OCI-LY1 (cell line): ENCODE measurements around the gene ADAM21.
"Not testable (repeated sequence)": the region's sequence is repeated elsewhere in the genome, so short reads cannot be mapped to it uniquely, and the experiment has no call there.

Experiments used
- H2AFZ ChIP-seq: fragments of 200-600 bp; sonication (generic), shearing (Covaris generic); 2 replicates; pipeline ENCODE4 v1.6.0; 2014; ENCODE audit warnings: antibody characterized with exemption, mild to moderate bottlenecking, low read length
- H3F3A ChIP-seq: fragments of 200-600 bp; sonication (generic), shearing (Covaris generic); 2 replicates; pipeline ENCODE4 v1.6.0; 2014; ENCODE audit warnings: mild to moderate bottlenecking, antibody characterized with exemption, low read length, moderate library complexity; ENCODE audit not compliant: insufficient read depth
- H3K27ac ChIP-seq: fragments of 200-600 bp; sonication (generic); 2 replicates; pipeline ENCODE4 v1.5.1; 2014; ENCODE audit warnings: low read length, mixed run types, mild to moderate bottlenecking, low read depth; ENCODE audit not compliant: poor library complexity, severe bottlenecking
- H3K27me3 ChIP-seq: fragments of 200-600 bp; sonication (generic); 2 replicates; pipeline ENCODE4 v1.6.0; 2014; ENCODE audit warnings: antibody characterized with exemption, mild to moderate bottlenecking, low read length, moderate library complexity; ENCODE audit not compliant: insufficient read depth
- H3K36me3 ChIP-seq: fragments of 200-600 bp; sonication (generic); 2 replicates; pipeline ENCODE4 v1.6.1; 2014; ENCODE audit warnings: mild to moderate bottlenecking, antibody characterized with exemption, low read length, moderate library complexity, mixed read lengths; ENCODE audit not compliant: insufficient read depth
- H3K4me1 ChIP-seq: fragments of 200-600 bp; sonication (generic); 2 replicates; pipeline ENCODE4 v1.5.1; 2014; ENCODE audit warnings: mild to moderate bottlenecking, low read length, moderate library complexity; ENCODE audit not compliant: insufficient read depth, severe bottlenecking
- H3K4me2 ChIP-seq: fragments of 200-600 bp; sonication (generic), shearing (Covaris generic); 2 replicates; pipeline ENCODE4 v1.6.1; 2014; ENCODE audit warnings: low read length
- H3K4me3 ChIP-seq: fragments of 200-600 bp; sonication (generic); 2 replicates; pipeline ENCODE4 v1.5.1; 2014; ENCODE audit warnings: low read length, low read depth, mild to moderate bottlenecking, mixed read lengths; ENCODE audit not compliant: poor library complexity, severe bottlenecking
- H3K79me2 ChIP-seq: fragments of 200-600 bp; shearing (Covaris generic); 2 replicates; pipeline ENCODE4 v1.6.1; 2016; ENCODE audit warnings: mixed run types, low read length, mixed read lengths; ENCODE audit not compliant: insufficient read depth
- H3K9ac ChIP-seq: fragments of 200-600 bp; sonication (generic), shearing (Covaris generic); 2 replicates; pipeline ENCODE4 v1.6.1; 2014; ENCODE audit warnings: mild to moderate bottlenecking, low read length, mixed read lengths
- H3K9me2 ChIP-seq: fragments of 200-600 bp; sonication (generic), shearing (Covaris generic); 2 replicates; pipeline ENCODE4 v1.6.1; 2014; ENCODE audit warnings: low read depth, mild to moderate bottlenecking, low read length, mixed read lengths
- H3K9me3 ChIP-seq: fragments of 200-600 bp; shearing (Covaris generic); 2 replicates; pipeline ENCODE4 v1.6.1; 2014; ENCODE audit warnings: low read length, mixed read lengths
- H4K20me1 ChIP-seq: fragments of 200-600 bp; sonication (generic), shearing (Covaris generic); 2 replicates; pipeline ENCODE4 v1.6.0; 2016; ENCODE audit warnings: mild to moderate bottlenecking, low read length; ENCODE audit not compliant: insufficient read depth
- CTCF ChIP-seq: fragments of 200-600 bp; sonication (generic), shearing (Covaris generic); IDR thresholded peaks from 2 replicates; pipeline ENCODE4 v1.5.1; 2017; ENCODE audit warnings: mild to moderate bottlenecking, antibody characterized with exemption, low read length, moderate library complexity, mixed read lengths
- EZH2 ChIP-seq: fragments of 200-600 bp; sonication (generic), shearing (Covaris generic); IDR thresholded peaks from 2 replicates; pipeline ENCODE4 v1.8.0; 2017; ENCODE audit warnings: borderline replicate concordance, mixed run types, mild to moderate bottlenecking, antibody characterized with exemption, low read length, moderate library complexity, mixed read lengths

ADAM21 gene

DNA sequence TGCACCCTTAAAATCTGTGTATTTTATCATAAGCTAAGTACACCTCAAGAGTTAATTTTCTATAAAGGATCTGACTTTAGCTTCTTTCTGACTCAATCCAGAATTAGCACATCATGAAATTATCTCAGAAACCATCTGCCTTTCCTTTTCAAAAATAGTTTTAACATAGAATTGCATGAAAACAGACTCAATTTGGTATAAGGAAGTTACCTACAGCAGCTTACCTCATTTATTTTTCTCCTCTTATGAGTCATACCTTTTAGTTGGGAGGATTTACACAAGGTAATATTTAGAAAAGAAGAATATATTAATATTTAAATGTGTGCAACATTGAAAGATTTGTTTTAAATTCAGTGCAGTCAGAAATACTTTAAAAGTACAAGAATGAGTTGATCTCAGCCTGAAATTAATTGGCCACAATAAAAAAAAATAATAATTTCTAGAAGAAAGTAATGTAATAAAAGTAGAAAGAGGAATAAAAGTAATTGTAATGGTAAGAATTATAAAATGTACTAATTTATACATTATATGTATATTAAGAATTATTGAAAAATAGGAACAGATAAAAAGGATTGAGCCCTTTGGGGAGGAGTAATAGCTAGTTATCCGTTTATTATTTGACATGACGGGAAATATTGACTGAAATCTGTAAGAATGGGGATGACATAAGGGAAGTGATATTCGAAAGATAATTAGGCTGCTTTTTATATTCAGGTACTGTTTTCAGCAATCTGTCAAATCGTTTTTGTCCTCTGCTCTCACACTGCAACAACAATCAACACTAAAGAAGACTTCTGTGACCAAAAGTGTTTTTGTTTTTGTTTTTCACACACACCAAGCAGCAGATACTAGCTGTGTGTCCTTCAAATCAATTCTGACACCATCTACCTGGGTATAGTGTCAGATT is 20.5 kb downstream of the ADAM21 start:
- Histone ChIP-seq H3F3A (no peaks in the 10 kb centered on the region), H3K27ac (no peak overlapping the region), H3K4me2 (no peak overlapping the region), H3K79me2 (no peaks in the 10 kb centered on the region), H3K9ac (no peak overlapping the region), H3K9me3 (no peaks in the 10 kb centered on the region), H3K27me3 (no peaks in the 10 kb centered on the region), H2AFZ (no peak overlapping the region), H3K9me2 (no peaks in the 10 kb centered on the region), H3K36me3 (no peaks in the 10 kb centered on the region), H3K4me3 (no peak overlapping the region), H3K4me1 (no peaks in the 10 kb centered on the region), H4K20me1 (no peaks in the 10 kb centered on the region)
- TF ChIP-seq CTCF, result no peak
- no peak for TF ChIP-seq EZH2

DNA sequence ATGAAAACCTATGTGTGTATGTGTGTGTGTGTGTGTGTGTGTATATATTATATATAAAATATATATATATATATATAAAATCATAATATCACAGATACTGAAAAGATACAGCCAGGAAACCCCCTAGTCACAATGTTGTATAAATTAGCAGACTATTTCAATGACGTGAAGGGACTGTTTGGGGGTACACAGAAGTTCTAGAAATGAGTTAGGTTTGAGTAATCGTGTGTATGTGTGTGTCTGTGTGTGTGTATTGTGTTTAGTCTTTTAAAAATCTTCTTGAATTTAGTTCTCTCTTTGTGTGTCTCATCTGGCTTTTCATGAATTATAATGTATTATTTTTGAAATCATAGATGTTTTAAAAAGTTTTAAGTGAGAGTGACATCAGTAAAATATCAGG is 21.9 kb downstream of the ADAM21 start:
- no peak overlapping the region for H3K4me3 ChIP-seq
- no peaks in the 10 kb centered on the region for H3F3A ChIP-seq
- H3K9me2 ChIP-seq, result no peaks in the 10 kb centered on the region
- H3K36me3 ChIP-seq, result no peaks in the 10 kb centered on the region
- no peak overlapping the region for H3K27ac ChIP-seq
- no peaks in the 10 kb centered on the region for H4K20me1 ChIP-seq
- no peak overlapping the region for H3K4me2 ChIP-seq
- no peaks in the 10 kb centered on the region for H3K27me3 ChIP-seq
- no peak overlapping the region for H2AFZ ChIP-seq
- H3K9me3 ChIP-seq, result no peaks in the 10 kb centered on the region
- no peaks in the 10 kb centered on the region for H3K4me1 ChIP-seq
- no peak overlapping the region for H3K9ac ChIP-seq
- H3K79me2 ChIP-seq, result no peaks in the 10 kb centered on the region
- no peak for TF ChIP-seq CTCF
- TF ChIP-seq EZH2, result no peak

DNA sequence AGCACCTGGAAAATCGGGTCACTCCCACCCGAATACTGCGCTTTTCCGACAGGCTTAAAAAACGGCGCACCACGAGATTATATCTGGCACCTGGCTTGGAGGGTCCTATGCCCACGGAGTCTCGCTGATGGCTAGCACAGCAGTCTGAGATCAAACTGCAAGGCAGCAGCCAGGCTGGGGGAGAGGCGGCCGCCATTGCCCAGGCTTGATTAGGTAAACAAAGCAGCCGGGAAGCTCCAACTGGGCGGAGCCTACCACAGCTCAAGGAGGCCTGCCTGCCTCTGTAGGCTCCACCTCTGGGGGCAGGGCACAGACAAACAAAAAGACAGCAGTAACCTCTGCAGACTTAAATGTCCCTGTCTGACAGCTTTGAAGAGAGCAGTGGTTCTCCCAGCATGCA is 23.5 kb downstream of the ADAM21 start:
- H3K4me3 ChIP-seq, H3K4me2 ChIP-seq, H3K9me2 ChIP-seq, H4K20me1 ChIP-seq, H3K79me2 ChIP-seq, H3K9ac ChIP-seq, H3F3A ChIP-seq, H3K36me3 ChIP-seq, H3K4me1 ChIP-seq, H2AFZ ChIP-seq, H3K27me3 ChIP-seq, H3K9me3 ChIP-seq, H3K27ac ChIP-seq: not testable (repeated sequence)

DNA sequence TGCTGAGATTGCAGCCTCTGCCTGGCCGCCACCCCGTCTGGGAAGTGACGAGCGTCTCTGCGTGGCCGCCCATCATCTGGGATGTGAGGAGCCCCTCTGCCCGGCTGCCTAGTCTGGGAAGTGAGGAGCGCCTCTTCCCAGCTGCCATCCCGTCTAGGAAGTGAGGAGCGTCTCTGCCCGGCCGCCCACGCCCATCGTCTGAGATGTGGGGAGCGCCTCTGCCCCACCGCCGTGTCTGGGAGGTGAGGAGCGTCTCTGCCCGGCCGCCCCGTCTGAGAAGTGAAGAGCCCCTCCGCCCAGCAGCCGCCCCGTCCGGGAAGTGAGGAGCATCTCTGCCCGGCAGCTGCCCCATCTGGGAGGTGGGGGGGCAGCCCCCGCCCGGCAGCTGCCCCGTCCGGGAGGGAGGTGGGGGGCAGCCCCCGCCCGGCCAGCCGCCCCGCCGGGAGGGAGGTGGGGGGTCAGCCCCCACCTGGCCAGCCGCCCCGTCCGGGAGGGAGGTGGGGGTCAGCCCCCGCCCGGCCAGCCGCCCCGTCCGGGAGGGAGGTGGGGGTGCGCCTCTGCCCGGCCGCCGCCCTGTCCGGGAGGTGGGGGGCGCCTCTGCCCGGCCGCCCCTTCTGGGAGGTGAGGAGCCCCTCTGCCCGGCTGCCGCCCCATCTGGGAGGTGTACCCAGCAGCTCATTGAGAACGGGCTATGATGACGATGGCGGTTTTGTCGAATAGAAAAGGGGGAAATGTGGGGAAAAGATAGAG is 25.6 kb downstream of the ADAM21 start:
- not testable (repeated sequence) for H3K36me3 ChIP-seq, H3K9me3 ChIP-seq, H3F3A ChIP-seq, H3K27ac ChIP-seq, H3K27me3 ChIP-seq, H3K4me1 ChIP-seq, H3K9me2 ChIP-seq, H3K4me3 ChIP-seq, H3K79me2 ChIP-seq, H3K9ac ChIP-seq, H2AFZ ChIP-seq, H3K4me2 ChIP-seq, H4K20me1 ChIP-seq
